HUES48 (cell line): Measurements from ENCODE around the gene HBE1.

Experiments
- H3K27ac ChIP-seq: one replicate; pipeline ENCODE4 v1.7.0; 2013; ENCODE audit warnings: low read depth, low read length, inconsistent platforms
- H3K27me3 ChIP-seq: 2 replicates; pipeline ENCODE4 v1.6.1; 2013; ENCODE audit warnings: mild to moderate bottlenecking, low read length; ENCODE audit not compliant: control insufficient read depth, insufficient read depth
- H3K36me3 ChIP-seq: 2 replicates; pipeline ENCODE4 v1.6.1; 2013; ENCODE audit warnings: low read length; ENCODE audit not compliant: control insufficient read depth, insufficient read depth
- H3K4me1 ChIP-seq: 2 replicates; pipeline ENCODE4 v1.6.1; 2013; ENCODE audit warnings: mild to moderate bottlenecking, low read length; ENCODE audit not compliant: control insufficient read depth, insufficient read depth
- H3K4me3 ChIP-seq: 2 replicates; pipeline ENCODE4 v1.5.1; 2013; ENCODE audit warnings: mild to moderate bottlenecking, low read depth, low read length
- H3K9ac ChIP-seq: 2 replicates; pipeline ENCODE4 v1.6.1; 2013; ENCODE audit warnings: mild to moderate bottlenecking, low read depth, low read length, moderate library complexity
- H3K9me3 ChIP-seq: 2 replicates; pipeline ENCODE4 v1.6.1; 2013; ENCODE audit warnings: low read length; ENCODE audit not compliant: control insufficient read depth, insufficient read depth

HBE1 gene

GRCh38 chr11:5284637-5285036 is 14.9 kb upstream of the HBE1 start:
- H3K4me1 ChIP-seq = peaks cover 4% of the 10 kb centered on the region; the same call in 1 of the 2 replicates
- no peaks in the 10 kb centered on the region for H3K27me3 ChIP-seq
- no peaks in the 10 kb centered on the region for H3K36me3 ChIP-seq
- H3K9ac ChIP-seq = no peak overlapping the region
- H3K4me3 ChIP-seq = no peak overlapping the region
- H3K9me3 ChIP-seq = no peaks in the 10 kb centered on the region
- no peak overlapping the region for H3K27ac ChIP-seq

GRCh38 chr11:5283882-5284281 is 14.1 kb upstream of the HBE1 start:
- H3K9ac ChIP-seq = no peak overlapping the region

GRCh38 chr11:5283086-5283485 is 13.3 kb upstream of the HBE1 start:
- H3K27me3 ChIP-seq = no peaks in the 10 kb centered on the region
- H3K4me3 ChIP-seq = no peak overlapping the region
- H3K9ac ChIP-seq = no peak overlapping the region
- H3K4me1 ChIP-seq = peaks cover 4% of the 10 kb centered on the region; the same call in 1 of the 2 replicates
- H3K36me3 ChIP-seq = no peaks in the 10 kb centered on the region
- no peak overlapping the region for H3K27ac ChIP-seq
- H3K9me3 ChIP-seq = no peaks in the 10 kb centered on the region

More at GRCh38 chr11:5283882-5284281, 14.1 kb upstream of the HBE1 start:
- Histone ChIP-seq H3K4me3 (no peak overlapping the region), H3K27ac (no peak overlapping the region), H3K27me3 (no peaks in the 10 kb centered on the region), H3K9me3 (no peaks in the 10 kb centered on the region), H3K4me1 (peaks cover 4% of the 10 kb centered on the region; the same call in 1 of the 2 replicates), H3K36me3 (no peaks in the 10 kb centered on the region)

GRCh38 chr11:5282628-5283027 is 12.9 kb upstream of the HBE1 start:
- Histone ChIP-seq H3K27ac (no peak overlapping the region), H3K9ac (no peak overlapping the region)

GRCh38 chr11:5281596-5281995 is 11.9 kb upstream of the HBE1 start:
- no peaks in the 10 kb centered on the region for H3K36me3 ChIP-seq
- H3K27ac ChIP-seq = no peak overlapping the region

More at GRCh38 chr11:5282628-5283027, 12.9 kb upstream of the HBE1 start:
- Histone ChIP-seq H3K27me3 (no peaks in the 10 kb centered on the region), H3K9me3 (no peaks in the 10 kb centered on the region), H3K4me1 (peaks cover 4% of the 10 kb centered on the region; the same call in 1 of the 2 replicates), H3K36me3 (no peaks in the 10 kb centered on the region), H3K4me3 (no peak overlapping the region)

GRCh38 chr11:5280582-5281102 is 10.9 kb upstream of the HBE1 start:
- Histone ChIP-seq H3K36me3 (no peaks in the 10 kb centered on the region), H3K27ac (no peak overlapping the region), H3K9ac (no peak overlapping the region), H3K4me1 (peaks cover 4% of the 10 kb centered on the region; the same call in 1 of the 2 replicates), H3K4me3 (no peak overlapping the region), H3K27me3 (no peaks in the 10 kb centered on the region), H3K9me3 (no peaks in the 10 kb centered on the region)

More at GRCh38 chr11:5281596-5281995, 11.9 kb upstream of the HBE1 start:
- no peaks in the 10 kb centered on the region for H3K9me3 ChIP-seq
- no peak overlapping the region for H3K4me3 ChIP-seq
- H3K4me1 ChIP-seq = peaks cover 4% of the 10 kb centered on the region; the same call in 1 of the 2 replicates
- H3K27me3 ChIP-seq = no peaks in the 10 kb centered on the region
- H3K9ac ChIP-seq = no peak overlapping the region

GRCh38 chr11:5279471-5280090 is 9.8 kb upstream of the HBE1 start:
- Histone ChIP-seq H3K27me3 (no peaks in the 10 kb centered on the region), H3K9ac (no peak overlapping the region), H3K4me1 (peaks cover 7% of the 10 kb centered on the region), H3K27ac (no peak overlapping the region), H3K4me3 (no peak overlapping the region), H3K36me3 (no peaks in the 10 kb centered on the region), H3K9me3 (no peaks in the 10 kb centered on the region)

GRCh38 chr11:5277807-5278382 is 8.2 kb upstream of the HBE1 start:
- Histone ChIP-seq H3K4me3 (no peak overlapping the region), H3K27ac (no peak overlapping the region), H3K4me1 (peaks cover 13% of the 10 kb centered on the region), H3K36me3 (no peaks in the 10 kb centered on the region), H3K9ac (no peak overlapping the region), H3K9me3 (no peaks in the 10 kb centered on the region), H3K27me3 (no peaks in the 10 kb centered on the region)

GRCh38 chr11:5276697-5277096 is 7.0 kb upstream of the HBE1 start:
- Histone ChIP-seq H3K36me3 (no peaks in the 10 kb centered on the region), H3K27me3 (no peaks in the 10 kb centered on the region), H3K9ac (no peak overlapping the region), H3K4me3 (no peak overlapping the region), H3K27ac (no peak overlapping the region), H3K9me3 (no peaks in the 10 kb centered on the region), H3K4me1 (peaks cover 13% of the 10 kb centered on the region)

- Histone ChIP-seq H3K27me3 (no peaks in the 10 kb centered on the region), H3K36me3 (no peaks in the 10 kb centered on the region), H3K9ac (no peak overlapping the region), H3K9me3 (no peaks in the 10 kb centered on the region), H3K27ac (no peak overlapping the region), H3K4me1 (peaks cover 9% of the 10 kb centered on the region), H3K4me3 (no peak overlapping the region)
Observed at GRCh38 chr11:5275369-5276110, 5.8 kb upstream of the HBE1 start.

GRCh38 chr11:5274395-5274794 is 4.7 kb upstream of the HBE1 start:
- Histone ChIP-seq H3K27ac (no peak overlapping the region), H3K9me3 (no peaks in the 10 kb centered on the region), H3K27me3 (no peaks in the 10 kb centered on the region), H3K4me1 (peaks cover 9% of the 10 kb centered on the region; the same call in 1 of the 2 replicates), H3K36me3 (no peaks in the 10 kb centered on the region), H3K9ac (no peak overlapping the region), H3K4me3 (no peak overlapping the region)
